Activated CD8-positive, alpha-beta T cell treated with anti-CD3 and anti-CD28 coated beads for 36 hours (primary cell): ENCODE data around the gene CLSTN2. TPM values are rescaled to one million over a fixed set of nuclear protein-coding genes. Genes with fewer than 3 reads are reported as not detected.

Source experiments
- ATAC-seq: fragments of 200-7000 bp; cut with Tn5 transposase; one replicate; pipeline ENCODE4 v1.10.0; 2021; ENCODE audit warnings: mild to moderate bottlenecking, moderate library complexity
- CTCF ChIA-PET: fragments of 350-600 bp; sonication (Branson Sonifier 250); formaldehyde crosslinking; loops from one replicate; lab custom pipeline; 2021; ENCODE audit warnings: antibody characterized with exemption; lab: Charles Lee
- POLR2A ChIA-PET: fragments of 350-600 bp; sonication (Branson Sonifier 250); formaldehyde crosslinking; loops from one replicate; lab custom pipeline; 2021; ENCODE audit warnings: antibody characterized with exemption; lab: Charles Lee
- DNase-seq: peaks from one replicate; pipeline ENCODE4 v3.0.0-alpha.2; 2020
- H3K27ac Mint-ChIP-seq: one replicate; pipeline ENCODE4 v1.8.0; 2021; ENCODE audit warnings: mild to moderate bottlenecking, mixed read lengths
- H3K27me3 Mint-ChIP-seq: one replicate; pipeline ENCODE4 v1.8.0; 2021; ENCODE audit warnings: mixed read lengths
- H3K36me3 Mint-ChIP-seq: one replicate; pipeline ENCODE4 v1.8.0; 2021; ENCODE audit warnings: low read depth, mixed read lengths
- H3K4me1 Mint-ChIP-seq: one replicate; pipeline ENCODE4 v1.8.0; 2021; ENCODE audit warnings: low read depth, mixed read lengths
- H3K4me3 Mint-ChIP-seq: one replicate; pipeline ENCODE4 v1.8.0; 2021; ENCODE audit warnings: mild to moderate bottlenecking, moderate library complexity, mixed read lengths
- H3K9me3 Mint-ChIP-seq: one replicate; pipeline ENCODE4 v1.8.0; 2021; ENCODE audit warnings: mixed read lengths
- CTCF ChIP-seq: fragments of 200-600 bp; IDR thresholded peaks from one replicate; pipeline ENCODE4 v1.8.0; 2022; ENCODE audit warnings: antibody characterized with exemption, mild to moderate bottlenecking
- intact Hi-C: fragments of 100-400 bp; cut with micrococcal nuclease; formaldehyde crosslinking; loops from one replicate; pipeline ENCODE4 v1.10.0; 2022
- total RNA-seq, 2 experiments: library from RNA; stranded (reverse); gene quantifications; one replicate each; pipeline ENCODE4 v1.2.3, GENCODE V29; 2021

CLSTN2 gene
- total RNA-seq, 2 experiments from 2014 or later: not detected

- no peak for TF ChIP-seq CTCF
- DNase-seq (no peak), ATAC-seq (no peak)
- ChIA-PET CTCF (interaction anchor here (1.1 kb wide), 1 partner anchor 115 kb away, joined by 3 read pairs; no protein-coding TSS in a partner anchor), POLR2A (no interaction called here)
- Mint-ChIP-seq H3K27me3 (peaks cover 6% of the 10 kb centered on the region), H3K9me3 (no peaks in the 10 kb centered on the region), H3K36me3 (no peaks in the 10 kb centered on the region), H3K4me3 (no peak overlapping the region), H3K27ac (no peak overlapping the region), H3K4me1 (no peaks in the 10 kb centered on the region)
- intact Hi-C loops: no loop called here
Observed at GRCh38 chr3:140052771-140053702, 118.1 kb downstream of the CLSTN2 start.

- Mint-ChIP-seq H3K36me3 (no peaks in the 10 kb centered on the region), H3K27me3 (peaks cover 6% of the 10 kb centered on the region), H3K4me1 (no peaks in the 10 kb centered on the region), H3K4me3 (no peak overlapping the region), H3K9me3 (no peaks in the 10 kb centered on the region), H3K27ac (no peak overlapping the region)
- ChIA-PET POLR2A (no interaction called here), CTCF (no interaction called here)
- DNase-seq: no peak
- TF ChIP-seq CTCF: no peak
- ATAC-seq: no peak
- intact Hi-C loops: no loop called here
Observed at GRCh38 chr3:140053794-140054193, 118.8 kb downstream of the CLSTN2 start.

DNA sequence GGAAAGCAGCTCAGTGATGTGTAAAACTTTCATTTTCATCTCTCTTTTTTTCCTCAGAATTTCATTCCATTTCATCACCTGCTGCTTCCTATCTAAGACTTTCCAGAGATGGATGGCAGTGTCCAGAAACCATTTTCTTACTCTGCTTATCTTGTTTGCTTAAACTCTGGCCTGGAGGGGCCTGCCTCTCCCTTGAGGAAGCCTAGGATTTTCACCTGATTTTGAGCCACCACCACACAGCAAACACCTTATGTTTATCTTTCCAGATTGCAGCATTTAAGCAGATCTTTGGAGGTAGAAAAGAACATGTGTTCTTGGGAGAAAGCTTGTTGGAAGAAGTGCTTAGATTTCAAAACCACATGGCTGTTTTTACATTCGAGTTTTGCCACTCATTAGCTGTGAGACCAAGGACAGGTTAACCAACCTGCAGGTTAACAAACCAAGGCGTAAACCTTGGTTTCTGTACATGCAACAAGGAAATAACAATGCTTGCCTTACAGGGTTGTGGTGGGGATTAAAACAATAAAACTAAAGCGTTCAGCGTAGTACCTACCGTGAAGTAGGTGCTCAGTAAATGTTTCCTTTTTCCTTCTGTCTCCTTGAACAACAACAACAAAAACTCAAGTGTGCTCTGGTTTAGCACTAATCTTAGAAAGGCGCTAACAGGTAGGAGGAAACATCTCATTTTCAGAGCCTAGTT is 120.3 kb downstream of the CLSTN2 start:
- ATAC-seq (no peak), DNase-seq (no peak)
- H3K27me3 Mint-ChIP-seq: peaks cover 9% of the 10 kb centered on the region
- POLR2A ChIA-PET: no interaction called here
- H3K4me3 Mint-ChIP-seq: no peak overlapping the region
- H3K9me3 Mint-ChIP-seq: no peaks in the 10 kb centered on the region
- H3K27ac Mint-ChIP-seq: no peak overlapping the region
- H3K36me3 Mint-ChIP-seq: no peaks in the 10 kb centered on the region
- no peak for TF ChIP-seq CTCF
- no peaks in the 10 kb centered on the region for H3K4me1 Mint-ChIP-seq
- intact Hi-C loops: no loop called here
- CTCF ChIA-PET: no interaction called here

DNA sequence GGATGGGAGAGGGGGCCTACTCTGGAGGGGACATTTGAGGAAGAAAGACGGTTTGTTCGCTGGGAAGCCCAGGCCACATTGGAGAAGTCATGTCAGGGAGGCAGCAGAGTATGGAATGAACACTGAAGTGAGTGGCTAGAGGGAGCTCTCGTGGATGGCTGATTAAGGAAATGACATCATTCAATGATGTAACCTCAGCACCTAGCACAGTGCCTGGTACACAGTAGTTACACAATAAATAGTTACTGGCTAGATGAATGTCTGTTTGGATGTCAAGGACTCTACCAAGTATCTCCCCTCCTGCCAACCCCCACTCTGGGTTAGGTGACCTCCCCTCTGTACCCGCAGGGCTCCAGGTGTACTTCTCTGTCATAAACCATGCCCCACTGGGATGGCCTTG is 121.1 kb downstream of the CLSTN2 start:
- intact Hi-C loops: no loop called here
- POLR2A ChIA-PET: no interaction called here

More for the DNA sequence above, 121.1 kb downstream of the CLSTN2 start:
- no peaks in the 10 kb centered on the region for H3K36me3 Mint-ChIP-seq
- no peaks in the 10 kb centered on the region for H3K4me1 Mint-ChIP-seq
- H3K27ac Mint-ChIP-seq: no peak overlapping the region
- no peak overlapping the region for H3K4me3 Mint-ChIP-seq
- DNase-seq (no peak), ATAC-seq (no peak)
- no peak for TF ChIP-seq CTCF
- no peaks in the 10 kb centered on the region for H3K9me3 Mint-ChIP-seq
- CTCF ChIA-PET: no interaction called here
- peaks cover 5% of the 10 kb centered on the region for H3K27me3 Mint-ChIP-seq
